Endothelial cell of umbilical vein (primary cell): ENCODE measurements around the gene MYMK.

ENCODE experiments used
- CTCF ChIP-seq, 2 donors: IDR thresholded peaks; 1 replicate in 1 of 2; 2 replicates in 1 of 2; pipeline ENCODE4 v1.5.1; 2011; ENCODE audit warnings: low read length in 2 of 2, mild to moderate bottlenecking in 2 of 2, moderate library complexity in 2 of 2, control low read depth in 1 of 2, inconsistent platforms in 1 of 2, low read depth in 1 of 2; ENCODE audit not compliant: insufficient read depth in 1 of 2; ENCODE audit errors: extremely low read depth in 1 of 2
- EZH2 ChIP-seq: IDR thresholded peaks from 2 replicates; pipeline ENCODE4 v1.6.1; 2012; ENCODE audit warnings: borderline replicate concordance, low read depth, mild to moderate bottlenecking, moderate library complexity, low read length, inconsistent platforms; ENCODE audit not compliant: severe bottlenecking
- MYC ChIP-seq: IDR thresholded peaks from one replicate; pipeline ENCODE4 v1.6.1; 2011; ENCODE audit warnings: mild to moderate bottlenecking, low read depth, low read length
- POLR2A ChIP-seq: IDR thresholded peaks from 2 replicates; pipeline ENCODE4 v1.6.1; 2012; ENCODE audit warnings: low read depth, mild to moderate bottlenecking, control low read depth, low read length
- POLR2AphosphoS5 ChIP-seq: IDR thresholded peaks from 2 replicates; pipeline ENCODE4 v1.6.1; 2012; ENCODE audit warnings: low read depth, mild to moderate bottlenecking, control low read depth, low read length, moderate library complexity; ENCODE audit not compliant: insufficient read depth
- TF ChIP-seq, protein P1 (sequence below): IDR thresholded peaks from 2 replicates; pipeline ENCODE4 v1.6.1; 2011; ENCODE audit not compliant: insufficient read depth, insufficient read length

GRCh38 chr9:133471551-133472276 lies 53.0 kb downstream of the MYMK start:
- TF ChIP-seq CTCF (IDR thresholded peaks at IDR 0.05; ENCODE audit: extremely low read depth in 1 of 2, insufficient read depth in 1 of 2, low read depth in 1 of 2, low read length in 2 of 2) (no peak), EZH2 (no peak), POLR2AphosphoS5 (no peak), POLR2A (no peak), MYC (no peak)
- TF ChIP-seq, protein P1, sequence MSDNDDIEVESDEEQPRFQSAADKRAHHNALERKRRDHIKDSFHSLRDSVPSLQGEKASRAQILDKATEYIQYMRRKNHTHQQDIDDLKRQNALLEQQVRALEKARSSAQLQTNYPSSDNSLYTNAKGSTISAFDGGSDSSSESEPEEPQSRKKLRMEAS: no peak
